Measurements from ENCODE around the gene DDX39B. TPM values are rescaled to one million over a fixed set of nuclear protein-coding genes. Genes with fewer than 3 reads are reported as not detected.
A peak's percentile ranks its signal among the peaks of the same experiment; 100 is the strongest.

DDX39B gene
- total and polyA plus RNA-seq, 12 donors, result 155 to 969 (median 298) TPM

DNA sequence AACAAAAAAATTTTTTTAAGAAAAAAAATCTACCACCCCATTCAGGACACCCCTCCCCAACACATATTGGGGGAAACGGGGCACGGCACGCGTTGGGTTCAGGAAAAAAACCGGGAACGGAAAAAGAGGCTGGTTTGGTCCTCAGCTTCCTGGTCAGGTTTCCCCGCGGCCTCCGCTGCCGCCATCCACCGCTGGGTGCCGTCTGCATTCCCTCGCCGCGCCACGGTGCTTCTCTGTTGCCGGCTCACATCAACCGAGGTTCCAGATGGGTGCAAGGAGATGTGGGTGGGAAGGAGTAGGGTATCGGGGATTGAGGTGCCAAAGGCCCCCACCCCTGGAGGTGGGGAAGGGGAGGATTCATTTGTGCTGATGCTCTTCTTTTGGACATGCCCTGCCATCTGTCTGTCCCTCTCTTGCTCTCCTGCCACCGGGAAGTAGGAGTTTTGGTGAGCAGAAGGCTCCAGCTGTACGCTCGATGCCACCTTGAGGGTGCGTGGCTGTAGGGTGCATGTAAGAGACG lies 7.2 kb downstream of the DDX39B start:
- Histone ChIP-seq H3K4me1 (replicated peaks in 1 of 2) (peaks cover 5 to 25% of the 10 kb centered on the region in 2 donors), H3K36me3 (replicated peaks in 1 of 2) (peaks cover 0 to 97% of the 10 kb centered on the region in 2 donors)
- intact Hi-C loops (cut with DNase I), result loop anchor here (5.0 kb wide), 1 partner anchor 37 kb away; the partner anchor contains the start of gene MICB (in 2 of the 2)

DNA sequence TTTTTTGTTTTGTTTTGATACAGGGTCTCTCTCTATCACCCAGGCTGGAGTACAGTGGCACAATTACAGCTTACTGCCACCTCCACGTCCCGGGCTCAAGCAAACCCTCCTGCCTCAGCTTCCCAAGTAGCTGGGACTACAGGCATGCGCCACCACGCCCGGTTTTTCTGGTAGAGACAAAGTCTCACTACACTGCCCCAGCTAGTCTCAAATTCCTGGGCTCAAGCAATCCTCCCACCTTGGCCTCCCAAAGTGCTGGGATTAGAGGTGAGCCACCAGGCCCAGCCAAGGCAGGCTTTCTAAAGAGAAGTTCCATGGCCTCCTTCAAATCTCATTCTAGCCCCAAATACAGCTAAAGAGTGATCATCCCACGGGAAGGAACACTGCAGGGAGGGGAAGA lies 7.8 kb downstream of the DDX39B start:
- DNase-seq, result no peak
- peaks cover 0 to 91% of the 10 kb centered on the region in 2 donors for H3K36me3 ChIP-seq (replicated peaks in 1 of 2)
- intact Hi-C loops (cut with DNase I), result no loop called here
- WGBS, 4 donors, result 92 to 98% (median 94%) methylated on average over 6 of the region's 6 CpGs
- no peak overlapping the region for H3K27ac ChIP-seq
- no peak overlapping the region for H3K4me3 ChIP-seq
- TF ChIP-seq POLR2A (IDR thresholded peaks at IDR 0.05) (no peak), CTCF (IDR thresholded peaks at IDR 0.05) (no peak)
- peaks cover 2 to 20% of the 10 kb centered on the region in 2 donors for H3K4me1 ChIP-seq (replicated peaks in 1 of 2)
- no peaks in the 10 kb centered on the region for H3K9me3 ChIP-seq (replicated peaks in 1 of 3)
- no peaks in the 10 kb centered on the region for H3K27me3 ChIP-seq

More for the DNA sequence above, 7.2 kb downstream of the DDX39B start:
- TF ChIP-seq CTCF (IDR thresholded peaks at IDR 0.05), result no peak
- no peak for TF ChIP-seq POLR2A (IDR thresholded peaks at IDR 0.05)
- Histone ChIP-seq H3K9me3 (replicated peaks in 1 of 3) (no peaks in the 10 kb centered on the region), H3K27me3 (no peaks in the 10 kb centered on the region), H3K27ac (no peak overlapping the region), H3K4me3 (no peak overlapping the region)
- no peak for DNase-seq
- 88 to 91% (median 90%) methylated on average over 21 to 24 of the region's 24 CpGs for WGBS, 4 donors

- TF ChIP-seq CTCF (IDR thresholded peaks at IDR 0.05) (no peak), POLR2A (IDR thresholded peaks at IDR 0.05) (no peak)
- Histone ChIP-seq H3K4me1 (replicated peaks in 1 of 2) (peaks cover 0 to 14% of the 10 kb centered on the region in 2 donors), H3K36me3 (replicated peaks in 1 of 2) (peaks cover 0 to 86% of the 10 kb centered on the region in 2 donors), H3K9me3 (replicated peaks in 1 of 3) (no peaks in the 10 kb centered on the region), H3K27me3 (no peaks in the 10 kb centered on the region), H3K4me3 (no peak overlapping the region), H3K27ac (no peak overlapping the region)
- intact Hi-C loops (cut with DNase I), result no loop called here
- WGBS, 4 donors, result 75 to 100% (median 87%) methylated on average over 1 of the region's 1 CpG
- DNase-seq, result no peak
Observed at GRCh38 chr6:31533455-31533841, 8.4 kb downstream of the DDX39B start.

DNA sequence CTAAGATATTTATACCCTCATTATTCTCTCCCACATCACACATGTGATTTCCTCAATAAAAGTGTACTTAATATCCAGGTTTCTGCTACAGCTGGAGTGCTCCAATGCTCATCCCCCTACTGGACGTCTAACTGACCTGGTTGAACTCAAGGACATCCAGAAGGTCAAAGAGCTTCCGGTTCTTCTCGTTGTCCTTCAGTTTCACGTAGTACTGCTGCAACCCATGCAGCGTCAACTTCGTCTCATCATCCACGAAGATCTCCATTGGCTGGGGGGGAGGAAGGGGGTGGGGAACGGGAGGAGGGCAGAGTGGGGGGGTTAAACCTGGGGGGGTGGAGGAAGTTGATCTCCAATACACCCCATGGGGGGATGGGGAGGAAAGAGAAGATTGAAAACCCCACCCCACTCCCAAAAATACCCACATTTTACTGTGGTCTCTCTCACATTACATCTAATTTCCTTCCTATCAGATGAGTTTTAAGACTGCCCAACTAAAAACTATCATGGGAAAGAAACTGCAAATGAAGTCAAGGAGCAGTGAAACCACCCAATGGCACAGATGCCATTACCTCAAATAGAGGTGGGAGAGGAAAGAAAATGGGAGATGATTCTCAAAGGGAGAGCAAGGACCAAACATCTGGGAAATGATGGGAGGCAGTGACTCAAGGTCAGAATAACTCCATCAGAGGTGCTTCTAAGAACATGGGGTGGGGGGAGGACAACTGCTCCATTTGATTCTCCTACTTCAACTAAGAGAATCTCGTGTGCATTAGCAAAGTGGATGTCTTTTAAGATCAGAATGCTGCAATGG lies 9.0 kb downstream of the DDX39B start:
- TF ChIP-seq CTCF (IDR thresholded peaks at IDR 0.05) (no peak), POLR2A (IDR thresholded peaks at IDR 0.05) (no peak)
- Histone ChIP-seq H3K4me3 (no peak overlapping the region), H3K36me3 (replicated peaks in 1 of 2) (peaks cover 0 to 80% of the 10 kb centered on the region in 2 donors), H3K27me3 (no peaks in the 10 kb centered on the region), H3K9me3 (replicated peaks in 1 of 3) (no peaks in the 10 kb centered on the region), H3K4me1 (replicated peaks in 1 of 2) (peaks cover 0 to 11% of the 10 kb centered on the region in 2 donors), H3K27ac (peak overlapping the region in 1 of 5 donors; percentile 14)
- peak in 2 of 7 donors; percentile 33 to 48 for DNase-seq
- intact Hi-C loops (cut with DNase I), result no loop called here
- 29 to 46% (median 39%) methylated on average over 9 of the region's 9 CpGs for WGBS, 4 donors
